Mammary epithelial cell (primary cell): Measurements from ENCODE around the gene NECAB3.

Experiments
- EZH2 ChIP-seq: IDR thresholded peaks from 2 replicates; pipeline ENCODE4 v1.6.1; 2012; ENCODE audit warnings: low read length, inconsistent platforms, borderline replicate concordance
- TF ChIP-seq, protein P1 (sequence below), 2 donors: IDR thresholded peaks in 1 of 2; conservative IDR thresholded peaks in 1 of 2; 2 replicates each; pipeline ENCODE4 v1.5.1; 2011 to 2012; ENCODE audit warnings: inconsistent platforms in 2 of 2, low read length in 2 of 2, mild to moderate bottlenecking in 2 of 2, control low read depth in 1 of 2, low read depth in 1 of 2; ENCODE audit not compliant: insufficient read depth in 1 of 2; ENCODE audit errors: extremely low read depth in 1 of 2

DNA sequence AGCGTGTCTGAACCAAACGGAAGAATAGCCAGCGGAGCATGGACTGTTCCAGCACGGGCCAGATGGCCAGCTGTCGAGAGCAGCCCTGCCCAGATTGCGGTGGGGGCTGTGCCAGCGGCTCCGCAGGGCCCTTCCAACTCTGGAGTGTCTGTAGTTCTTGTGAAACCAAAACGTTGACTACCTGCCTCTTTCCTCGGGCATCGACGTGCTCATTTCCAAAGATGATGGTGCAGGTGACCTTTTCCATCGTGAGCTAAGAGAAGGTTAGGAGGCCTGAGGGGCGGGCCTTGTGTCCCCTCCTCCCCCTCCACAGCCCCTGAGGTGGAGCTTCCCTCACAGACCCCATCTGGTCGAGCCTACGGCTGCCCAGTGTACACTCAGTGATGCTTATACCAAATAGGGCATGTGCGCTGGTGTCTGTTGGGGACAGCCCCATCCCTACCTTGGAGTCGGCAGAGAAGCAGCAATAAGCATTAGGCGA lies 25.0 kb downstream of the NECAB3 start:
- TF ChIP-seq, protein P1, sequence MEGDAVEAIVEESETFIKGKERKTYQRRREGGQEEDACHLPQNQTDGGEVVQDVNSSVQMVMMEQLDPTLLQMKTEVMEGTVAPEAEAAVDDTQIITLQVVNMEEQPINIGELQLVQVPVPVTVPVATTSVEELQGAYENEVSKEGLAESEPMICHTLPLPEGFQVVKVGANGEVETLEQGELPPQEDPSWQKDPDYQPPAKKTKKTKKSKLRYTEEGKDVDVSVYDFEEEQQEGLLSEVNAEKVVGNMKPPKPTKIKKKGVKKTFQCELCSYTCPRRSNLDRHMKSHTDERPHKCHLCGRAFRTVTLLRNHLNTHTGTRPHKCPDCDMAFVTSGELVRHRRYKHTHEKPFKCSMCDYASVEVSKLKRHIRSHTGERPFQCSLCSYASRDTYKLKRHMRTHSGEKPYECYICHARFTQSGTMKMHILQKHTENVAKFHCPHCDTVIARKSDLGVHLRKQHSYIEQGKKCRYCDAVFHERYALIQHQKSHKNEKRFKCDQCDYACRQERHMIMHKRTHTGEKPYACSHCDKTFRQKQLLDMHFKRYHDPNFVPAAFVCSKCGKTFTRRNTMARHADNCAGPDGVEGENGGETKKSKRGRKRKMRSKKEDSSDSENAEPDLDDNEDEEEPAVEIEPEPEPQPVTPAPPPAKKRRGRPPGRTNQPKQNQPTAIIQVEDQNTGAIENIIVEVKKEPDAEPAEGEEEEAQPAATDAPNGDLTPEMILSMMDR (conservative IDR thresholded peaks at IDR 0.05 in 1 of 2, IDR thresholded peaks at IDR 0.05 in 1 of 2; ENCODE audit: extremely low read depth in 1 of 2, insufficient read depth in 1 of 2, low read depth in 1 of 2, low read length in 2 of 2): no peak
- TF ChIP-seq EZH2: no peak
